Sigmoid colon (tissue), 4 donors: Measurements from ENCODE around the gene DYDC1.

Experiments used
- CTCF ChIP-seq, 4 experiments: fragments of 450-650 bp in 3 of 4; fragments of 200-600 bp in 1 of 4; IDR thresholded peaks; one replicate each; pipeline ENCODE4 v1.5.1; 2016 to 2019; ENCODE audit warnings: antibody characterized with exemption in 4 of 4, mild to moderate bottlenecking in 3 of 4, moderate library complexity in 2 of 4
- EP300 ChIP-seq, 4 donors: sonication (generic); formaldehyde crosslinking; IDR thresholded peaks; one replicate each; pipeline ENCODE4 v1.6.1; 2017; ENCODE audit warnings: antibody characterized with exemption in 4 of 4
- POLR2A ChIP-seq, 2 donors: fragments of 450-650 bp; IDR thresholded peaks; one replicate each; pipeline ENCODE4 v1.6.1; 2016; ENCODE audit warnings: antibody characterized with exemption in 2 of 2, mild to moderate bottlenecking in 2 of 2, moderate library complexity in 2 of 2
- POLR2AphosphoS5 ChIP-seq, 4 donors: sonication (generic); formaldehyde crosslinking; IDR thresholded peaks; one replicate each; pipeline ENCODE4 v1.6.1; 2017; ENCODE audit warnings: antibody characterized with exemption in 4 of 4

- TF ChIP-seq POLR2A (IDR thresholded peaks at IDR 0.05) (no peak), CTCF (IDR thresholded peaks at IDR 0.05) (no peak), POLR2AphosphoS5 (IDR thresholded peaks at IDR 0.05) (no peak), EP300 (IDR thresholded peaks at IDR 0.05) (no peak)
These were observed 34.4 kb downstream of the DYDC1 start for GRCh38 chr10:80322158-80322557.
